Measurements from ENCODE around the gene LHFPL3.

DNA sequence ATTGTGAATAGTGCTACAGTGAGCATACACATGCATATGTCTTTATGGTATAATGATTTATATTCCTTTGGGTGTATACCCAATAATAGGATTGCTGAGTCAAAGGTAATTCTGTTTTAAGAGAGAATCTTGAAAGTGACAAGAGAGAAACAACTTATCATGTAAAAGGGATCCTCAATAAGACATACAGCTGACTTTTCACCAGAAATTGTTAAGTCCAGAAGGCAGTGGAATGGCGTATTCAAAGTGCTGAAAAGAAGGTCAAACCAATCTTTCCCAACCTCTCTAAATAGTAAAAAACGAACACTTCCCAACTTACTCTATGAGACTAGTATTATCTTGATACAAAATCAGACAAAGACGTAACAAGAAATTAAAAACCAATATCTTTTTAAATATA, 59.8 kb downstream of the LHFPL3 start:
- TF ChIP-seq, protein P1, sequence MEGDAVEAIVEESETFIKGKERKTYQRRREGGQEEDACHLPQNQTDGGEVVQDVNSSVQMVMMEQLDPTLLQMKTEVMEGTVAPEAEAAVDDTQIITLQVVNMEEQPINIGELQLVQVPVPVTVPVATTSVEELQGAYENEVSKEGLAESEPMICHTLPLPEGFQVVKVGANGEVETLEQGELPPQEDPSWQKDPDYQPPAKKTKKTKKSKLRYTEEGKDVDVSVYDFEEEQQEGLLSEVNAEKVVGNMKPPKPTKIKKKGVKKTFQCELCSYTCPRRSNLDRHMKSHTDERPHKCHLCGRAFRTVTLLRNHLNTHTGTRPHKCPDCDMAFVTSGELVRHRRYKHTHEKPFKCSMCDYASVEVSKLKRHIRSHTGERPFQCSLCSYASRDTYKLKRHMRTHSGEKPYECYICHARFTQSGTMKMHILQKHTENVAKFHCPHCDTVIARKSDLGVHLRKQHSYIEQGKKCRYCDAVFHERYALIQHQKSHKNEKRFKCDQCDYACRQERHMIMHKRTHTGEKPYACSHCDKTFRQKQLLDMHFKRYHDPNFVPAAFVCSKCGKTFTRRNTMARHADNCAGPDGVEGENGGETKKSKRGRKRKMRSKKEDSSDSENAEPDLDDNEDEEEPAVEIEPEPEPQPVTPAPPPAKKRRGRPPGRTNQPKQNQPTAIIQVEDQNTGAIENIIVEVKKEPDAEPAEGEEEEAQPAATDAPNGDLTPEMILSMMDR (IDR thresholded peaks at IDR 0.05), result no peak
- TF ChIP-seq EZH2phosphoT487 (IDR thresholded peaks at IDR 0.05) (no peak), EZH2 (IDR thresholded peaks at IDR 0.05) (no peak)
